Cardiac muscle cell (in vitro differentiated cells and primary cell): ENCODE results near the gene GADD45GIP1. TPM values are rescaled to one million over a fixed set of nuclear protein-coding genes. Genes with fewer than 3 reads are reported as not detected.

ENCODE experiments used
- DNase-seq, 2 donors: peaks; one replicate each; pipeline versions ENCODE4 v3.0.0 to v3.0.0-alpha.2; 2010 to 2017; ENCODE audit warnings: low read depth in 1 of 2, low spot score in 1 of 2
- H3K27ac ChIP-seq: fragments of 200-600 bp; sonication (generic); 2 replicates; pipeline ENCODE4 v1.5.1; 2016
- H3K27me3 ChIP-seq: fragments of 200-600 bp; sonication (generic); 2 replicates; pipeline ENCODE4 v1.6.0; 2016; ENCODE audit warnings: control low read depth
- H3K36me3 ChIP-seq: fragments of 200-600 bp; sonication (generic); 2 replicates; pipeline ENCODE4 v1.5.1; 2016; ENCODE audit warnings: control low read depth
- H3K4me1 ChIP-seq: fragments of 200-600 bp; sonication (generic); 2 replicates; pipeline ENCODE4 v1.8.1; 2017; ENCODE audit warnings: low read depth, mild to moderate bottlenecking, mixed run types
- H3K4me3 ChIP-seq: fragments of 200-600 bp; sonication (generic); 2 replicates; pipeline ENCODE4 v1.5.1; 2016; ENCODE audit warnings: mild to moderate bottlenecking
- H3K9me3 ChIP-seq: fragments of 200-600 bp; sonication (generic); 2 replicates; pipeline ENCODE4 v1.5.1; 2017; ENCODE audit warnings: low read depth, mild to moderate bottlenecking, control low read depth
- polyA plus RNA-seq: library from polyadenylated mRNA; unstranded; fragments of >200 nt; fragmentation: Nextera tagmentation; extraction: Ambion mirVana; gene quantifications from 2 replicates; pipeline ENCODE4 v1.2.1, GENCODE V29; 2016
- total RNA-seq: library from RNA; depleted of rRNA; stranded (reverse); fragments of >200 nt; gene quantifications from 2 replicates; pipeline ENCODE4 v1.2.3, GENCODE V29; 2016
- TF ChIP-seq, protein P1 (sequence below): IDR thresholded peaks from 2 replicates; pipeline ENCODE4 v1.5.1; 2012; ENCODE audit warnings: low read depth, mild to moderate bottlenecking, low read length

Gene GADD45GIP1
- total and polyA plus RNA-seq, 2 experiments from 2014 or later: 84.5 to 145 TPM

DNA sequence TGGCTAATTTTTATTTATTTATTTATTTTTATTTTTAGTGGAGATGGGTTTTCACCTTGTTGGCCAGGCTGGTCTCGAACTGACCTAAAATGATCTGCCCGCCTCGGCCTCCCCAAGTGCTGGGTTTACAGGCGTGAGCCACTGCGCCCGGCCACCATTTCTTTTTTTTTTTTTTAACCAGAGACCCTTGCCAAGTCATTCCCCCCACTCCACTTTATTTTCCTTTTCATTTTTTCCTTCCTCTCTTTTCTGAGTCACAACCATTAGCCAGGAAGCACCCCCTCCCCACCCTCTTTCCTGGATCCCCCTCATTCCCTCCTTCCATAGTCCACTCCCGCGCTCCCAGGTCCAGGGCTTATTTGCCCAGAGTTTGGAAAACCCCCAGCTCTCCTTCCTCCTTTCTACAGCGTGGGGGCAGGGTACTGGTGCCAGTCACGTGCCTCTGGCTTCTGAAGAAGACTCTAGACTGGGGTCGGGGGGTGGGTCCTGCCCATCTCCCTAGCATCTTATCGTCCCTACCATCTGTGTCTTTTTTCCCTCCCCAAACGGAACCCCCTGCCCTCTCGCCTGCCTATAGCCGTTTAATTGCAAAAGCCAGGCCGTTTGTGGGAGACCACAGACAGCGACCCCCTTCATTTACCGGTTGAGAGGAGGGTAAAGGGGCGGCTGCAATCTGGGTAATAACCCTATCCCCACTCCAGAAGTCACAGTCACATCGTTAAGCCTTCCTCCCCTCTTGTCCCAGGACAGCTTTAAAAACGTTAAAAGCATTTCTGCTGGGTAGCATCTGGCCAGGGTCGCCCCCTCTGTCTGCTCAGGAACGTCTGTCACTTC lies 19.7 kb downstream of the GADD45GIP1 start:
- TF ChIP-seq, protein P1, sequence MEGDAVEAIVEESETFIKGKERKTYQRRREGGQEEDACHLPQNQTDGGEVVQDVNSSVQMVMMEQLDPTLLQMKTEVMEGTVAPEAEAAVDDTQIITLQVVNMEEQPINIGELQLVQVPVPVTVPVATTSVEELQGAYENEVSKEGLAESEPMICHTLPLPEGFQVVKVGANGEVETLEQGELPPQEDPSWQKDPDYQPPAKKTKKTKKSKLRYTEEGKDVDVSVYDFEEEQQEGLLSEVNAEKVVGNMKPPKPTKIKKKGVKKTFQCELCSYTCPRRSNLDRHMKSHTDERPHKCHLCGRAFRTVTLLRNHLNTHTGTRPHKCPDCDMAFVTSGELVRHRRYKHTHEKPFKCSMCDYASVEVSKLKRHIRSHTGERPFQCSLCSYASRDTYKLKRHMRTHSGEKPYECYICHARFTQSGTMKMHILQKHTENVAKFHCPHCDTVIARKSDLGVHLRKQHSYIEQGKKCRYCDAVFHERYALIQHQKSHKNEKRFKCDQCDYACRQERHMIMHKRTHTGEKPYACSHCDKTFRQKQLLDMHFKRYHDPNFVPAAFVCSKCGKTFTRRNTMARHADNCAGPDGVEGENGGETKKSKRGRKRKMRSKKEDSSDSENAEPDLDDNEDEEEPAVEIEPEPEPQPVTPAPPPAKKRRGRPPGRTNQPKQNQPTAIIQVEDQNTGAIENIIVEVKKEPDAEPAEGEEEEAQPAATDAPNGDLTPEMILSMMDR: no peak
- Histone ChIP-seq H3K4me3 (peak overlapping the region; percentile 31), H3K4me1 (peaks cover 12% of the 10 kb centered on the region), H3K27me3 (no peaks in the 10 kb centered on the region), H3K36me3 (peaks cover 25% of the 10 kb centered on the region), H3K9me3 (no peaks in the 10 kb centered on the region), H3K27ac (peak overlapping the region; percentile 41)
- DNase-seq: no peak

- no peaks in the 10 kb centered on the region for H3K27me3 ChIP-seq
- no peaks in the 10 kb centered on the region for H3K9me3 ChIP-seq
- DNase-seq: no peak
- H3K4me3 ChIP-seq: no peak overlapping the region
- TF ChIP-seq, protein P1: no peak
- H3K4me1 ChIP-seq: peaks cover 12% of the 10 kb centered on the region
- peaks cover 21% of the 10 kb centered on the region for H3K36me3 ChIP-seq
- H3K27ac ChIP-seq: no peak overlapping the region
Observed at GRCh38 chr19:12936582-12936981, 20.4 kb downstream of the GADD45GIP1 start.

DNA sequence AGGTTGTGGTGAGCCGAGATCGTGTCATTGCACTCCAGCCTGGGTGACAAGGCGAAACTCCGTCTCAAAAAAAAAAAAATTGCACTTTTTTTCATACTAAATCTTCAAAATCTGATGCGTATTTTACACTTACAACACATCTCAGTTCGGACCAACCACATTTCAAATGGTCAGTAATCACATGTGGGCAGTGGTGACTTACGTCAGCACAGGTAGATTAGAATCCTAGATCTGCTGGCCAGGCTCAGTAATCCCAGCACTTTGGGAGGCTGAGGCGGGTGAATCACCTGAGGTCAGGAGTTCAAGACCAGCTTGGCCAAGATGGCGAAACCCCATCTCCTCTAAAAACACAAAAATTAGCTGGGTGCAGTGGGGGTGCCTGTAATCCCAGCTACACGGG lies 22.0 kb downstream of the GADD45GIP1 start:
- H3K9me3 ChIP-seq: no peaks in the 10 kb centered on the region
- peaks cover 9% of the 10 kb centered on the region for H3K4me1 ChIP-seq
- H3K4me3 ChIP-seq: no peak overlapping the region
- H3K27me3 ChIP-seq: no peaks in the 10 kb centered on the region
- H3K36me3 ChIP-seq: peaks cover 17% of the 10 kb centered on the region
- TF ChIP-seq, protein P1: no peak
- H3K27ac ChIP-seq: no peak overlapping the region
- no peak for DNase-seq

DNA sequence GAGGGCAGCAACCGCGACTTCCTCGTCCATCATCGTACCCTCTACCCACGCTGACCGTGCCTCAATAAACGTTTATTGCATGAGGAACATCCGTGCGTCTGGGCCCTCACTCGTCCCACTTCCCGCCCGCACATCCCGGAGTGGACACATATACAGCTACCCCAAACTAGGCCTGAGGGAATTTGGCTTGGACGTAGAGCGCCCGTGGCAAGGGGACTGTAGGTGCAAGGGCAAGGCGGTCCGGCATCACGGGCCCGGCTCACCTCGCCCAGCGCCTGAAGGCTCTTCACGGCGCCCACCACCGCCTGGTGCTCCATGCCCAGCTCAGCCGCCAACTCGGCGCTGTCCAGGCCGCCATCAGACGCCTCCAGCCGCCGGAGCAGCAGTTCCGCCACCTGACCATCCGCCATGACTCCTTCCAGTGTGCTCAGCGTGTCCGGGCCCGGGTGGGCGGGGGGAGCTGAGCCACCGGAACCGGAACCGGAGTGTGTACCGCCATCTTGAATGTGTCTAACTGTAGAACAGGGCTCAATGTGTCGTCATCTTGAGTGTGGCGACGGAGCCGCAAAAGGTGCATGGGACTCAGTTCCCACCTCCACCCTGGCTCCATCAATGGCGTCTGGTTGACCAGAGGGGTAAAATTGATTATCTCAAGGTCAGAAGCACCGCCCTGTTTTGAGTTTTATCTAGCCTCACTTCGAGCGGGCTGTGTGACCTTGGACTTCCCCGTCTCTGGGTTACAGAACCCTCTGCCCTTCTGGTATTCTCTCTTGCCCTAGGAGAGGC lies 23.5 kb downstream of the GADD45GIP1 start, which contains the start of gene FARSA:
Gene FARSA, minus strand, starts transcription at position 425 of the 786 bp plus-strand sequence. Its CDS starts 15 bp downstream, at position 410.
- TF ChIP-seq, protein P1: no peak
- H3K36me3 ChIP-seq: peaks cover 19% of the 10 kb centered on the region
- peak within 1 kb of the TSS; percentile 89 for H3K4me3 ChIP-seq
- H3K27me3 ChIP-seq: no peaks in the 10 kb centered on the region
- no peaks in the 10 kb centered on the region for H3K9me3 ChIP-seq
- peaks cover 3% of the 10 kb centered on the region for H3K4me1 ChIP-seq
- H3K27ac ChIP-seq: peak within 1 kb of the TSS; percentile 5
- peak; percentile 92 to 94 for DNase-seq

DNA sequence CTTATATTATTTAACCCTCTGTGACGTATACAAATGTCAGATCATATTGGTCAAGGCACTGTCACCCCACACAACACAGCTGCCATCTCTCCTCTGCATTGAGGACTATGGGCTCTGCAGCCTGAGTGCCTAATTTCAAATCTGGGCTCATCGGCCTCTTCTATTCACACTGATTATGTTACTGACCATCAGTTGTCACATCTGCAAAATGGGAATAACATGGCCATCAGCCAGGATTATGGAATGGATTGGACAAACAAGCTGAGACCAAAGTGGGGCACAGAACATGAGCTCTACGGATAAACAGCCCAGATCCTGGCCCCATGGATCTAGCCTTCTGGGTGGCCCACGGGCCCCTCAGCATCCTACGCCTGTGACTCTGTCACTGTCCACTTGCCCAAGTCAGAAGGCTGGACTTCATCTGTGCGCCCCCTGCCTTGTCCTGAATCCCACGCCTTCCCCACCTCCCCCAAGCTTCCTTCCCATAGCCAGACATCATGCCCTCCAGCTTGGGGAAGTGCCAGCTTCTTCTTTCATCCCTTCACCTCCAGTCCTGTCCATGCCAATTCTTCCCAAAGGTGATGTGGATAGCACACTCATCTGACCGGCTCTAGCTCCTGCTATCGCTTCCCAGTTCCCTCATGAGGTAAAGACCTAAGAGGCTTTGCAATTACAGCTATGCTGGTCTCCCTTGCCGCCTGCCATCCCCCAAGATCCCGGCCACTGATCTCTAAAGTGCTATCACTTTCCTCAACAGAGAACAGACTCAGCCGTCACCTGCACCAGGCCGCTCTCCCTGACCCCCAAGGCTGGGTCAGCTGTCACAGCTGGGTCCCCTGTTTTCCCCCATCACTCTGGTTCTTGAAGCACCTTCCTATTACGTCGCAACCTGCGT lies 24.4 kb downstream of the GADD45GIP1 start:
- Histone ChIP-seq H3K4me1 (peaks cover 3% of the 10 kb centered on the region), H3K4me3 (peak overlapping the region; percentile 89), H3K27ac (peak overlapping the region; percentile 5), H3K9me3 (no peaks in the 10 kb centered on the region), H3K36me3 (peaks cover 24% of the 10 kb centered on the region), H3K27me3 (no peaks in the 10 kb centered on the region)
- TF ChIP-seq, protein P1: no peak
- DNase-seq: no peak
